Karpas-422 (cell line): ENCODE data around the gene PRXL2B. TPM values are rescaled to one million over a fixed set of nuclear protein-coding genes. Genes with fewer than 3 reads are reported as not detected.

ENCODE experiments used
- DNase-seq: peaks from one replicate; pipeline ENCODE4 v3.0.0-alpha.2; 2015
- H2AFZ ChIP-seq: fragments of 200-600 bp; sonication (generic); 2 replicates; pipeline ENCODE4 v1.6.1; 2014; ENCODE audit warnings: antibody characterized with exemption, low read length, mixed read lengths
- H3K27ac ChIP-seq: fragments of 200-600 bp; sonication (generic); 2 replicates; pipeline ENCODE4 v1.5.1; 2014; ENCODE audit warnings: mild to moderate bottlenecking, low read length, moderate library complexity
- H3K27me3 ChIP-seq: fragments of 200-600 bp; sonication (generic); 2 replicates; pipeline ENCODE4 v1.6.1; 2014; ENCODE audit warnings: low read length, mixed read lengths
- H3K36me3 ChIP-seq: fragments of 200-600 bp; sonication (generic); 2 replicates; pipeline ENCODE4 v1.6.1; 2014; ENCODE audit warnings: low read length, mixed read lengths; ENCODE audit not compliant: insufficient read depth
- H3K4me1 ChIP-seq: fragments of 200-600 bp; sonication (generic); 2 replicates; pipeline ENCODE4 v1.6.1; 2014; ENCODE audit warnings: mild to moderate bottlenecking, low read length, mixed read lengths
- H3K4me2 ChIP-seq: fragments of 200-600 bp; sonication (generic); 2 replicates; pipeline ENCODE4 v1.6.1; 2014; ENCODE audit warnings: low read length, low read depth, mild to moderate bottlenecking; ENCODE audit not compliant: poor library complexity, severe bottlenecking
- H3K4me3 ChIP-seq: fragments of 200-600 bp; sonication (generic); 2 replicates; pipeline ENCODE4 v1.5.1; 2014; ENCODE audit warnings: mild to moderate bottlenecking, antibody characterized with exemption, low read length, mixed read lengths
- H3K79me2 ChIP-seq: fragments of 200-600 bp; sonication (generic); 2 replicates; pipeline ENCODE4 v1.6.1; 2014; ENCODE audit warnings: mild to moderate bottlenecking, low read length, mixed read lengths
- H3K9ac ChIP-seq: fragments of 200-600 bp; sonication (generic); 2 replicates; pipeline ENCODE4 v1.6.0; 2014; ENCODE audit warnings: low read length
- H3K9me2 ChIP-seq: fragments of 200-600 bp; sonication (generic), shearing (Covaris generic); replicated peaks from 2 replicates; pipeline ENCODE4 v1.6.0; 2014; ENCODE audit warnings: mild to moderate bottlenecking, low read length, moderate library complexity; ENCODE audit not compliant: insufficient read depth
- H3K9me3 ChIP-seq: fragments of 300-700, 200-600 bp; sonication (generic); 2 replicates; pipeline ENCODE4 v1.6.1; 2014; ENCODE audit warnings: low read length, mixed read lengths
- H4K20me1 ChIP-seq: fragments of 200-600 bp; sonication (generic); 2 replicates; pipeline ENCODE4 v1.6.1; 2014; ENCODE audit warnings: mild to moderate bottlenecking, antibody characterized with exemption, low read length, low read depth; ENCODE audit not compliant: insufficient read depth
- total RNA-seq: library from RNA; depleted of rRNA; stranded (reverse); fragments of >200 nt; shearing (Covaris generic); gene quantifications from 2 replicates; pipeline ENCODE4 v1.2.3, GENCODE V29; 2014; ENCODE audit warnings: low replicate concordance; rRNA removed

PRXL2B gene
- 0.89 and 0.90 TPM in 2 replicates for total RNA-seq

- Histone ChIP-seq H3K4me3 (peak within 1 kb of the TSS; percentile 92), H3K36me3 (no peaks in the 10 kb centered on the region), H2AFZ (no peak within 1 kb of the TSS), H3K9me3 (no peaks in the 10 kb centered on the region), H3K79me2 (no peaks in the 10 kb centered on the region), H3K9ac (peak within 1 kb of the TSS; percentile 96), H3K4me1 (peaks cover 16% of the 10 kb centered on the region), H3K27me3 (no peaks in the 10 kb centered on the region), H3K9me2 (no peaks in the 10 kb centered on the region), H3K27ac (peak within 1 kb of the TSS; percentile 88), H4K20me1 (no peaks in the 10 kb centered on the region), H3K4me2 (peak within 1 kb of the TSS; percentile 99)
- peak; percentile 98 for DNase-seq
Measured at GRCh38 chr1:2586154-2587070, at the start of gene PRXL2B. Gene PRXL2B, plus strand, starts transcription at chr1:2586777. Its CDS starts 109 bp downstream, at chr1:2586886.

GRCh38 chr1:2537784-2538115 is 48.8 kb upstream of the PRXL2B start:
- Histone ChIP-seq H4K20me1 (no peaks in the 10 kb centered on the region), H3K9ac (no peak overlapping the region), H3K9me3 (no peaks in the 10 kb centered on the region), H3K36me3 (no peaks in the 10 kb centered on the region), H3K4me3 (no peak overlapping the region), H3K4me1 (no peaks in the 10 kb centered on the region), H3K27me3 (no peaks in the 10 kb centered on the region), H2AFZ (no peak overlapping the region), H3K27ac (no peak overlapping the region), H3K4me2 (no peak overlapping the region), H3K9me2 (no peaks in the 10 kb centered on the region), H3K79me2 (no peaks in the 10 kb centered on the region)
- no peak for DNase-seq

- Histone ChIP-seq H3K4me3 (no peak overlapping the region), H3K9ac (no peak overlapping the region), H3K27me3 (no peaks in the 10 kb centered on the region), H3K4me1 (no peaks in the 10 kb centered on the region), H3K36me3 (no peaks in the 10 kb centered on the region), H3K9me3 (no peaks in the 10 kb centered on the region), H3K4me2 (no peak overlapping the region), H3K9me2 (no peaks in the 10 kb centered on the region), H3K79me2 (no peaks in the 10 kb centered on the region), H3K27ac (no peak overlapping the region), H4K20me1 (no peaks in the 10 kb centered on the region), H2AFZ (no peak overlapping the region)
- no peak for DNase-seq
Measured at GRCh38 chr1:2538376-2538775, 48.2 kb upstream of the PRXL2B start.

- no peaks in the 10 kb centered on the region for H3K79me2 ChIP-seq
- no peak overlapping the region for H3K4me2 ChIP-seq
- H3K27me3 ChIP-seq: no peaks in the 10 kb centered on the region
- no peaks in the 10 kb centered on the region for H3K4me1 ChIP-seq
- no peak overlapping the region for H3K9ac ChIP-seq
- H4K20me1 ChIP-seq: no peaks in the 10 kb centered on the region
- no peaks in the 10 kb centered on the region for H3K9me2 ChIP-seq
- no peaks in the 10 kb centered on the region for H3K9me3 ChIP-seq
- H3K4me3 ChIP-seq: no peak overlapping the region
- H2AFZ ChIP-seq: no peak overlapping the region
- no peaks in the 10 kb centered on the region for H3K36me3 ChIP-seq
- no peak overlapping the region for H3K27ac ChIP-seq
- DNase-seq: no peak
Measured at GRCh38 chr1:2538872-2539271, 47.7 kb upstream of the PRXL2B start.

DNA sequence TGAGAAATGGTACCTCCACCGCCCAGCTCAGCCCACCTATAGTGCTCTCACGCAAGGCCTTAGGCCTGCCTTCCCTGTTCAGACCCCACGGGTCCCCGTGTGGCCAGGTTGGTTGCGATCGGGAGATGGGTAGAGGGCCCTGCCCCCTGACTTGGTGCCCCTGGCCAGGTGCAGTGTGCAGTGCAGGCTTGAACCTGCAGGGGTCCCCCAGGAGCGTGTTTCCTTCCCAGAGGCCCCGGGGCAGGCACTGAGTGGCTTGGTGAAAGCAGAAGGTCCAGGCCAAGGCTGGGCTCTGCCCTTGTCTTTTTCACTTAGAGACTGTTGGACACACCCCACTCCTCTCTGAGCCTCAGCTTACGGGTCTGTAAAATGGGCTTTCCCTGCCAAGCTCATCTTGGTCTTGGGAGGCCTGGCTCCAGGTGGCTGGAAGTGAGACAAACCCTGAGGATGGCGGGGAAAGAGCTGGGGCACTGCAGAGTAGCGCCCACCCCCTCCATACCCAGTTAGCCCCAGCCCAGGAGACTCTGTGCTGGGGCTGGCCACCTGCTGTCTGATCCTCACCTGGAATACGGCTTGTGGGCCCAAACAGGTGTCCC is 47.2 kb upstream of the PRXL2B start:
- Histone ChIP-seq H3K9ac (no peak overlapping the region), H3K4me2 (no peak overlapping the region), H3K36me3 (no peaks in the 10 kb centered on the region), H3K27ac (no peak overlapping the region), H3K79me2 (no peaks in the 10 kb centered on the region), H3K27me3 (no peaks in the 10 kb centered on the region), H3K4me1 (no peaks in the 10 kb centered on the region), H4K20me1 (no peaks in the 10 kb centered on the region), H2AFZ (no peak overlapping the region), H3K9me3 (no peaks in the 10 kb centered on the region), H3K9me2 (no peaks in the 10 kb centered on the region), H3K4me3 (no peak overlapping the region)
- peak; percentile 77 for DNase-seq

- H3K4me2 ChIP-seq: no peak overlapping the region
- no peak for DNase-seq
- peaks cover 5% of the 10 kb centered on the region for H3K4me1 ChIP-seq
Measured at GRCh38 chr1:2540816-2541492, 45.6 kb upstream of the PRXL2B start.

DNA sequence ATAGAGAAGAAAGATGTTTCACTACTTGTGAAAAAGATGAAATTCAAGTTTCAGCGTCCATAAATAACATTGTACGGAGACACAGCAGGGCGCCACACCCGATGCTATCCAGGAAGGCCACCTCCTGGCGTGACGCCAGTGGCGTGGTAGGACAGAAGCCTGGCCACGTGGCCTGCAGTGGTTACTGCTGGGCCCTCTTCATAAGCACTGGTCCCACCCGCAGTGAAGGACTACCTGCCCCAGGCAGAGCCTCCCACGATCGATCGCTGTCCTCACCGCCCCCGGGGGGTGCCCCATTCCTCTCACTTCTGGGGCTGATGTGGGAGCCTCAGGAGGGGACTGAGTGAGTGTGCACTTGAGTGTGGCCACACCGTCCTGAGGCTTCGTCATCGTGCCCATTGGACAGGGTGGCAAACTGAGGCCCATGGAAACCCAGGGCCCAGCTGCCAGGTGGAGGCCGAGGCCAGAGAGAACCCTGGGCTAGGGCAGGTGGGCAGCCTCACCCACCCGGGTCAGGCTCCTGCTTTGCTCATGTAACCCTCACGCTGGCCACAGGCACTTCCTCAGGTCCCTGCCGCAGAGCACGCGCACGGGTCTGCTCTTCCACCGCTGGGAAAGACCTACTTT is 44.8 kb upstream of the PRXL2B start:
- H3K27ac ChIP-seq: no peak overlapping the region
- H3K9ac ChIP-seq: no peak overlapping the region
- no peaks in the 10 kb centered on the region for H3K9me3 ChIP-seq
- H3K36me3 ChIP-seq: no peaks in the 10 kb centered on the region
- no peak overlapping the region for H3K4me2 ChIP-seq
- H2AFZ ChIP-seq: no peak overlapping the region
- no peaks in the 10 kb centered on the region for H4K20me1 ChIP-seq
- peaks cover 11% of the 10 kb centered on the region for H3K4me1 ChIP-seq
- H3K27me3 ChIP-seq: no peaks in the 10 kb centered on the region
- H3K9me2 ChIP-seq: no peaks in the 10 kb centered on the region
- no peak overlapping the region for H3K4me3 ChIP-seq
- no peaks in the 10 kb centered on the region for H3K79me2 ChIP-seq
- DNase-seq: no peak

More at GRCh38 chr1:2540816-2541492, 45.6 kb upstream of the PRXL2B start:
- Histone ChIP-seq H3K27ac (no peak overlapping the region), H3K27me3 (no peaks in the 10 kb centered on the region), H2AFZ (no peak overlapping the region), H3K9me2 (no peaks in the 10 kb centered on the region), H3K4me3 (no peak overlapping the region), H3K79me2 (no peaks in the 10 kb centered on the region), H3K36me3 (no peaks in the 10 kb centered on the region), H3K9ac (no peak overlapping the region), H4K20me1 (no peaks in the 10 kb centered on the region), H3K9me3 (no peaks in the 10 kb centered on the region)
